NK-92 (cell line): ENCODE data around the gene HMX2.
A peak's percentile ranks its signal among the peaks of the same experiment; 100 is the strongest.
"Not testable (repeated sequence)": the region's sequence is repeated elsewhere in the genome, so short reads cannot be mapped to it uniquely, and the experiment has no call there.

Experiments used
- DNase-seq: peaks from one replicate; lab custom pipeline; 2025; ENCODE audit not compliant: unreplicated experiment; lab: John Stamatoyannopoulos, UW

The HMX2 gene

GRCh38 chr10:123150271-123150985 is 2.5 kb downstream of the HMX2 start:
- DNase-seq: no peak

DNA sequence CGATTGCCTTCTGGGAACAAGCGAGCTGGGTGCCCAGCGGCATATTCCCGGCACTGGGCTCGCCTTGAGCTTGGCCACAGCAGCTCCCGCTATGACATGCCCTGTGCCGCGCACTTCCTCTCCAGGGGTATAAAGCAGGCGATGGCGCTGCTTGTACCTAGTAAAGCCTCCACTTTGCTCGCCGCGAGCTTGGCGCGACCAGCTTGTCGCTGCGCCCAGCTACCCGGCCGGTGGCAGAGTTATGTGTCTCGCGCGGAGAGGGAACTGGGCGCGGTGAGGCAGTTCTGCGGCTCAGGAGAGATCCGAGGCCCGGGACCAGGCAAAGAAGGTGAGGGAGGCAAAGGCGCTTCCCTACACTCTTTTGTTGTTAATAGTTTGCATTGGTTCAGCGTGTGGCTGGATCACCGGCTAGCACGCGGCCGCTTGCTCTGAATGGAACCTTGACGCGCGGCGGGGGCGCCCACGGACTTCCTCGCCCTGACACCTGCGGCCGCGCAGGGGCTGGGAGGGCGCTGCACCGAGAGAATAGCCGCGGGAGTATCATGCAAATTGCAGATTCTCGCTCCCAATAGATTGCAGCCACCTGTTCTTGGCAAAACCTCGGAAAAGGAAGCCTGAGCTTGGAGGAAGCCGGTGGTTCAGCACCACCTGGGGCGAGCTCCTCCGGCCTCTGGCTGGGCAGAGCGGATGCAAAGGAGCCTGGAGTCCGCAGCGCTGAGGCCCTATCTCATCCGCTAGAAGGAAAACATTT is 3.2 kb downstream of the HMX2 start:
- DNase-seq: no peak

GRCh38 chr10:123151737-123152135 is 3.8 kb downstream of the HMX2 start:
- DNase-seq: no peak

GRCh38 chr10:123153486-123154091 is 5.7 kb downstream of the HMX2 start:
- no peak for DNase-seq

DNA sequence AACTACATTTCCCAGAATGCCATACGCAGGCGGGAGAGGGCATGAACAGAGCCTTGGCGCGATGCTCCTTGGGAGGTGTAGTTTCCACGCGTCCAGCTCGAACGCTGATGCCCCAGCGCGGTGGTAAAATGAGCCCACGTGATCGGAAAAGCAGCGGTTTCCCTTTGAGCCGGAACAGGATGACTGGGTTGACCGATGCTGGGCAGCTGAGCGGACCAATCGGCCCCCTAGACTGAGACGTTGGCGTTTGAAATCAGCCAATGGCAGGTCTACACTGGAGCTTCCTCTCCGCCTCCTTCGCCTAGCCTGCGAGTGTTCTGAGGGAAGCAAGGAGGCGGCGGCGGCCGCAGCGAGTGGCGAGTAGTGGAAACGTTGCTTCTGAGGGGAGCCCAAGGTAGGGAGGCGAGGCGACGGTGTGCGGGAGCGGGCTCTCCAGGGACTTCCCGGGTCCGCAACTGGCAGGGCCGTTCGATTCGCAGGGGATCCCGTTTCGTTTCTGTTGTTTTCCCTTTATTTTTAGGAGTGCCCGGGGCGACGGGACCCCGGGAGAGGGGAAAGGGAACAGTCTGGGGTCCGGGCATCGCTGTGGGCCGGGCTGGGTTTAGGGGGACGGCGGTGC is 6.3 kb downstream of the HMX2 start, which contains the start of gene BUB3:
Gene BUB3 (plus strand): TSS at position 311 of the 619 bp plus-strand sequence. CDS start 516 bp downstream, outside the sequence.
- DNase-seq: peak; percentile 48

DNA sequence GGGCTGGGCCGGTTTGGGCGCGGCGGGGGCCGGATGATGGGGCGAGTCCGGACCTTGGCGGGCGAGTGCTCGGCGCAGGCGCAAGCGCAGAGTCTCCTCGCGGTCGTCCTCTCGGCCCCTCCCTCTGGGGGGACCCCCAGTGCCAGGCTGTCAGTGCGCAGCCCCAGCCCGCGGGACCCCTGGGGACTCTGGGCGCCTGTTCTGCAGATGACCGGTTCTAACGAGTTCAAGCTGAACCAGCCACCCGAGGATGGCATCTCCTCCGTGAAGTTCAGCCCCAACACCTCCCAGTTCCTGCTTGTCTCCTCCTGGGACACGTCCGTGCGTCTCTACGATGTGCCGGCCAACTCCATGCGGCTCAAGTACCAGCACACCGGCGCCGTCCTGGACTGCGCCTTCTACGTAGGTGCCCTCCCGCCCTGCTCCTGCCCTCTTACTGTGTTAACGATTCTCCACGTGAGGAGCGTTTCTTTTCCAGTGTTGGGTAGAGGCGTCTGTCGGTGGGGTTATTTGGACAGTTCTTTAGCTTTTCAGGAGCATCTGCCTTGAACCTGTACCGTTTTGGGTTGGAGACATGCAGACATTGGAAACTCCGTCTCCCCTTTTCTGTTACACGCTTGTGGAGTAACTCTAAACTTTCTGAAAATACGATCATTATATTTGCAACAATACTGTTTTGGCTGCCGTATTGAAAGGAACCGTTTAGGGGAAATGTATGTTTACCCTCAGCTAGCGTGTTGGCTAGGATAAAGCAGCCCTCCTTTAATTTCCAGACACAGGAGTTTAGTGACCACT is 7.0 kb downstream of the HMX2 start:
- no peak for DNase-seq

DNA sequence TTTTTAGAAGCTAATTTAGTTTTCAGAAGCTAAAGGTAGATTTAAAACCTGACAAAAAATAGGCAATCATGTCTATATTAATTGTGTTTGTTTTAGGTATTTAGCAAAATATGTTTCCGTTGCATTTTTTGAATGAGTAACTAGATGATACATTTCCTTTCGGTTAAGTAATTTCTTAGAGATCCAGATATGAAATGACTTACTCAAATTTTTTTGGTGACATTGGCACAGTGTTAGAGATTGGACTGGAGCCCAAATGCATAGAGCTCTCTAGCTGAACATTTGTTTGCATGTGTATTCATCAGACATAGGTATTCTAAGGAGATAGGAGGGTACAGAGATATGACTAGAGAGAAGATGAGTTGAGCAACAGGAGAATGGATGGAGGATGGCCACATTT is 8.1 kb downstream of the HMX2 start:
- DNase-seq: no peak

GRCh38 chr10:123157210-123157609 is 9.3 kb downstream of the HMX2 start:
- no peak for DNase-seq

- no peak for DNase-seq
Measured at GRCh38 chr10:123158682-123159081, 10.7 kb downstream of the HMX2 start.

GRCh38 chr10:123160311-123160980 is 12.5 kb downstream of the HMX2 start:
- DNase-seq: no peak

DNA sequence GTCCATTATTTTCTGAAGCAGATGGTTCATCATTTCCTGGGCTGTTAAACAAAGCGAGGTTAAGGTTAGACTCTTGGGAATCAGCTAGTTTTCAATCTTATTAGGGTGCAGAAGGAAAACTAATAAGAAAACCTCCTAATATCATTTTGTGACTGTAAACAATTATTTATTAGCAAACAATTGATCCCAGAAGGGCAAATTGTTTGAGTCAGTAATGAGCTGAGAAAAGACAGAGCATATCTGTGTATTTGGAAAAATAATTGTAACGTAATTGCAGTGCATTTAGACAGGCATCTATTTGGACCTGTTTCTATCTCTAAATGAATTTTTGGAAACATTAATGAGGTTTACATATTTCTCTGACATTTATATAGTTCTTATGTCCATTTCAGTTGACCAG is 16.4 kb downstream of the HMX2 start:
- DNase-seq: no peak

- DNase-seq: no peak
Measured at GRCh38 chr10:123165445-123166072, 17.6 kb downstream of the HMX2 start.

- no peak for DNase-seq
Measured at GRCh38 chr10:123166618-123167017, 18.7 kb downstream of the HMX2 start.

DNA sequence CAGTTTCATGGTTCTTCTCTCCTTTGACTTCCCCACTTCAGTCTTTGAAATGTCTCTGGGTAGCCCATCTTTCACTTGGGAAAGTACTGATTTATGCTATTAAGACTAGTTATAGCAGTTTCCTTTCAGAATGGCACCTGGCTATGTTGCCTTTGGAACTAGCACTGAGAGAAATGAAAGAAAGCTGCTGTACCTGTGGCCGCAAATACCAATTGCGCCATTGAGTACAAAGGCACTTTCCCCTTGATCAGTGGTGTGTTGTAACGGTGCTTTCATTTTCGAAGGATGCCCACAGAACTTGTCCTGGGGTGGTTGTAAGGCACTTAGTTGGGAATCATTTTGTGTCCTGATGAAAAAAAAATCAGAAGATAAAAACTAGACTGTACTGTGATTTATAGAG is 23.0 kb downstream of the HMX2 start:
- no peak for DNase-seq

- not testable (repeated sequence) for DNase-seq
Measured at GRCh38 chr10:123171616-123172015, 23.7 kb downstream of the HMX2 start.

DNA sequence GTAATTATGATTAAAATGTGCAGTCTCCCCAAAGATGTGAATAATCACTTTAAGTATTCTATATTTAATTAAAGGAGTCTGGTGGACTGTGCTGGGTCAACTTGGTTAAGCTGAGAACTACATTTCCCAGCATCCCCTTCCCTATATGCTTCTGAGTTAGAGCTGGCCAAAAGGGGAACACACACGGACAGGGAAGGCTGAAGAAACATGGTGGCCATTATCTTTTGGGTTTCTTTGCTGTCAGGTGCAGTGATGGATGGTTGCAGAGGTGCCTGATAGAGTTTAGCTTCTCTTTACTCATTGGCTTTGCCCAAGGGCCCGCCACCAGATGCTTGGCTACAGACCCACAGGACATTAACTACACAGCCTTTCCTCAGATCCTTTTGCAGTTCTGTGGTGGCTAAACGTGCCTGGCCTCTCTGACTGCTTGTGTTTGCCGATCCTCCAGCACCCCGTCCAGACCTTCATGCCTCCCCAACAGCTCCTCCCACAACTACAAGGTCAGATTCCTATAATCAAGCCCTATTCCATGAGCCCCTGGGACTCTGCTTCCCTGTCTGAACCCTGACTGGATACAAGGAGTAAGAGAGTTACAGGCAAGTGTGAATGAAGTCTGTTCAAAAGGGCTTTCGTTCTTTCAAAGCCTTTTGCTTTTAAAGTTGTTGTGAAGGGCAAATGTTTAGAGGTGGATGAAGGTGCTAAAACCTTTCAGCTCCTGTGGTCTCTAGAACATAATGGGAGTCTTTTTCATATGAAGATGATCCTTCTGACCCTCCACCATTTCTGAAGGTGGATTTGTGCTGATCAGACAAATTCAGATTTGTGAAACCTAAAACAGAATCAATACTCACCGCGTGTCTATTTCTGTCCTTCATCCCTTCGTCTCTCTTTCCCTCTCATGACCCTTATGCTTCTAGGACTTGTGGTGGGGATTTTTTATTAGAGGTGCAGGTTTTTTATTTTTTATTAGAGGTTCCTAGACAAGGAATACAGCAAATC is 27.8 kb downstream of the HMX2 start:
- no peak for DNase-seq

DNA sequence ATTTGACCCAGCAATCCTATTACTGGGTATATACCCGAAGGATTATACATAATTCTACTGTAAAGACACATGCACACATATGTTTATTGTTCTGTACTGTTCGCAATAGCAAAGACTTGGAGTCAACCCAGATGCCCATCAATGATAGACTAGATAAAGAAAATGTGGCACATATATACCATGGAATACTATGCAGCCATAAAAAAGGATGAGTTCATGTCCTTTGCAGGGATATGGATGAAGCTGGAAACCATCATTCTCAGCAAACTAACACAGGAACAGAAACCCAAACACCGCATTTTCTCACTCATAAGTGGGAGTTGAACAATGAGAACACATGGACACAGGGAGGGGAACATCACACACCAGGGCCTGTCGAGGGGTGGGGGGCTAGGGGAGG is 30.5 kb downstream of the HMX2 start:
- not testable (repeated sequence) for DNase-seq
